ENCODE data around the gene TMOD1. TPM values are rescaled to one million over a fixed set of nuclear protein-coding genes. Genes with fewer than 3 reads are reported as not detected.

The TMOD1 gene
- total RNA-seq, 2 donors from 2014 or later, result 7.0 to 8.0 TPM

DNA sequence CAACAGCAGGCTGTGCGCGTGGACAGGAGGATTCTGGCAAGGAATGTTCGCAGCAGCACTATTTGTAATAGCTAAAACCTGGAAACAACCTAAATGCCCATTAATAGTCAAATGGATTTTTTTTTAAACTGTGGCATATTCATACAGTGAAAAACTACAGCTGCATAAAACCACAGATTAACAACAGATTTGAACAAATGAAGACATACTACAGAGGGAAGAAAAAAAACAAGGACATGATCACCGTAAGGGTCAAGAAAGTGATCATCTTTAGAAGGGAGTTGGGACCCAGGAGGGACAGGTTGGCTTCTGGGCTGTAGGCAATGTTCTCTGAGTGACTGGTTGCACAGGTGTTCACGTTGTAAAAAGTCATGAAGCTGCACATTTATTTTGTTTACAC is 1.2 kb upstream of the TMOD1 start:
- no peaks in the 10 kb centered on the region for H3K36me3 ChIP-seq
- TF ChIP-seq POLR2AphosphoS5 (IDR thresholded peaks at IDR 0.05), result no peak
- intact Hi-C loops (cut with DNase I), result loop anchor here (5.0 kb wide), 2 partner anchors 57 to 97 kb away; no protein-coding TSS in a partner anchor
- H3K9me3 ChIP-seq, result no peaks in the 10 kb centered on the region
- H3K4me3 ChIP-seq, result no peak overlapping the region
- no peak for DNase-seq (ENCODE audit: low spot score)
- H3K27me3 ChIP-seq (replicated peaks; ENCODE audit: insufficient read depth), result no peaks in the 10 kb centered on the region
- H3K4me1 ChIP-seq (replicated peaks), result peaks cover 4% of the 10 kb centered on the region
- H3K27ac ChIP-seq, result no peak overlapping the region
- 57% methylated on average over 5 of the region's 5 CpGs for WGBS

DNA sequence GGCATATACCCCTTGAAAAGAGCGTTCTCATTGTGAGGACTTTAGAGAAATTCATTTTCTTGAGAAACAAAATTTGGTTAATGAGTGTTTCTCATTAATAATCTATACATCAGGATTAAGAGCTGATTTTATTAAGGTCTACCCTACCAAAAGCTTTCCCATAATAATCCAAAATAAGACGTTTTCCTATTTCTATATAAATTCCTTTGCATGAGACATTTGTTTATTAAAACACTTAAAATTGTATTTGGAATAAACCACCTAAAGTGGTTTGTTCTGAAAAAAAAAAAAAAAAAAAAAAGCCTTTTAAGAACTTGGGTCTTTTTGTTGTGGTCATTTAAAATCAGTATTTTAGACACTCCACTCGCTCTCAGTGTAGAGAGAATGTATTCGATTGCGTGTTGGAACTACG is 695 bp upstream of the TMOD1 start:
- intact Hi-C loops (cut with DNase I), result loop anchor here (5.0 kb wide), 2 partner anchors 57 to 97 kb away; no protein-coding TSS in a partner anchor

DNA sequence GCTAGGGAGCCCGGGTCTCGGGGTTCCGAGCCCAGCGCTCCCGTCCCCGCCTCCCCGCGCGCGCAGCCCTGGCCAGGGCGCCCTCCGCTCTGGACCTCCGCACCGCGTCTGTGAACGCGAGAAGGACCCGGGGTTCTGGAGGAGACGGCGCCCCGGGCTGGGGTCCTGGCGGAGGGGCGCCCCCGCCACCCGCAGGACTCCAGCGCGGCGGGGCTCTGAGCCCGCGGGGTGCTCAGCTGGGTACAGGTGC is 431 bp downstream of the TMOD1 start:
- TF ChIP-seq POLR2AphosphoS5 (IDR thresholded peaks at IDR 0.05) (no peak), POLR2A (IDR thresholded peaks at IDR 0.05) (no peak)
- TF ChIP-seq, protein P1, sequence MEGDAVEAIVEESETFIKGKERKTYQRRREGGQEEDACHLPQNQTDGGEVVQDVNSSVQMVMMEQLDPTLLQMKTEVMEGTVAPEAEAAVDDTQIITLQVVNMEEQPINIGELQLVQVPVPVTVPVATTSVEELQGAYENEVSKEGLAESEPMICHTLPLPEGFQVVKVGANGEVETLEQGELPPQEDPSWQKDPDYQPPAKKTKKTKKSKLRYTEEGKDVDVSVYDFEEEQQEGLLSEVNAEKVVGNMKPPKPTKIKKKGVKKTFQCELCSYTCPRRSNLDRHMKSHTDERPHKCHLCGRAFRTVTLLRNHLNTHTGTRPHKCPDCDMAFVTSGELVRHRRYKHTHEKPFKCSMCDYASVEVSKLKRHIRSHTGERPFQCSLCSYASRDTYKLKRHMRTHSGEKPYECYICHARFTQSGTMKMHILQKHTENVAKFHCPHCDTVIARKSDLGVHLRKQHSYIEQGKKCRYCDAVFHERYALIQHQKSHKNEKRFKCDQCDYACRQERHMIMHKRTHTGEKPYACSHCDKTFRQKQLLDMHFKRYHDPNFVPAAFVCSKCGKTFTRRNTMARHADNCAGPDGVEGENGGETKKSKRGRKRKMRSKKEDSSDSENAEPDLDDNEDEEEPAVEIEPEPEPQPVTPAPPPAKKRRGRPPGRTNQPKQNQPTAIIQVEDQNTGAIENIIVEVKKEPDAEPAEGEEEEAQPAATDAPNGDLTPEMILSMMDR (IDR thresholded peaks at IDR 0.05), result no peak
- peak overlapping the region; percentile 72 to 82 for H3K4me3 ChIP-seq
- H3K36me3 ChIP-seq, result no peaks in the 10 kb centered on the region
- H3K27ac ChIP-seq, result peak overlapping the region; percentile 48 to 75
- H3K27me3 ChIP-seq (replicated peaks; ENCODE audit: insufficient read depth), result no peaks in the 10 kb centered on the region
- intact Hi-C loops (cut with DNase I), result loop anchor here (5.0 kb wide), 2 partner anchors 55 to 95 kb away; no protein-coding TSS in a partner anchor
- 0% methylated on average over 23 of the region's 30 CpGs for WGBS
- peaks cover 4% of the 10 kb centered on the region for H3K4me1 ChIP-seq (replicated peaks)
- DNase-seq (ENCODE audit: low spot score), result no peak
- H3K9me3 ChIP-seq, result no peaks in the 10 kb centered on the region

More for the DNA sequence above, 695 bp upstream of the TMOD1 start:
- peak overlapping the region; percentile 30 to 49 for H3K27ac ChIP-seq
- H3K36me3 ChIP-seq, result no peaks in the 10 kb centered on the region
- H3K4me1 ChIP-seq (replicated peaks), result peaks cover 4% of the 10 kb centered on the region
- 14% methylated on average over 6 of the region's 6 CpGs for WGBS
- no peak for DNase-seq (ENCODE audit: low spot score)
- H3K9me3 ChIP-seq, result no peaks in the 10 kb centered on the region
- no peaks in the 10 kb centered on the region for H3K27me3 ChIP-seq (replicated peaks; ENCODE audit: insufficient read depth)
- peak overlapping the region; percentile 72 to 82 for H3K4me3 ChIP-seq
- TF ChIP-seq, protein P1 (IDR thresholded peaks at IDR 0.05), result no peak
- TF ChIP-seq POLR2AphosphoS5 (IDR thresholded peaks at IDR 0.05) (no peak), POLR2A (IDR thresholded peaks at IDR 0.05) (no peak)

DNA sequence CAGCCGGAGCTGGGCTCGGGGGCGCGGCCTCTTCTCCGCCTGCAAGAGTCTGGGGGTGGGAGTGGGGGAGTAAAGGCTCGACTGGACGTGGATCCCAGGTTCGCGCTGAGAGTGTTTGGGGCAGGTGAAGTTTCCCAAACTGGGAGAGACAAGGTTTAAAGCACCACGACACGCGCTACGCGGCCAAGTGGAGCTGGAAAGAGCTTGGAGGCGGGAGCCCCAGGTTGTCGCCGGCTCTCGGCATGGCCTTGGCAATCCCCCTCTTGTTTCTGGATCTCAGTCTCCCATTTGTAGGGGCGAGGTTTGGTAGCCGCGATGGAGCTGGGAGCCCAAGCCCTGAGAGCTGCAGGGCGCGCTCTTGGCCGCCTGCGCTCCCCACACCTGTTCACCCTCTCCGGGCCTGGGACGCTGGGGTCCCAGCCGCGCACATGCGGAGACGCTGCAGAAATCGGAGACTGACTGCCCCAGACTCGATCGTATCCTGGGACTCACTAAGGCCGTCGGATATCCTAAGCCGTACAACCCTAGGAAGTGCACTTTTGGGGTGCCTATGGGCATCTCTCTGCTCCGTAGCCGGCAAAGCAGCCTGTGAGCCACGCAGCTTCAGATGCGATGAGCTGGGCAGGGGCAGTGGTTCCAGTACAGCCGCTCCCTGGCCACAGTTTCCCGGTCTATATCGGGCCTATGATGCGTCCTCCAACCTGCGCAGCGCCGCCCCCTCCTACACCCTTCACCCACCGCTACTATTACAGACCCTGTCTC is 937 bp downstream of the TMOD1 start:
- Histone ChIP-seq H3K27me3 (replicated peaks; ENCODE audit: insufficient read depth) (no peaks in the 10 kb centered on the region), H3K4me3 (peak overlapping the region; percentile 72 to 82), H3K4me1 (replicated peaks) (peaks cover 4% of the 10 kb centered on the region), H3K27ac (peak overlapping the region; percentile 48 to 75), H3K9me3 (no peaks in the 10 kb centered on the region), H3K36me3 (no peaks in the 10 kb centered on the region)
- 3% methylated on average over 39 of the region's 49 CpGs for WGBS
- no peak for DNase-seq (ENCODE audit: low spot score)
- TF ChIP-seq, protein P1 (IDR thresholded peaks at IDR 0.05), result no peak
- TF ChIP-seq POLR2A (IDR thresholded peaks at IDR 0.05), result no peak
- TF ChIP-seq POLR2AphosphoS5 (IDR thresholded peaks at IDR 0.05), result no peak
- intact Hi-C loops (cut with DNase I), result loop anchor here (5.0 kb wide), 2 partner anchors 55 to 95 kb away; no protein-coding TSS in a partner anchor

DNA sequence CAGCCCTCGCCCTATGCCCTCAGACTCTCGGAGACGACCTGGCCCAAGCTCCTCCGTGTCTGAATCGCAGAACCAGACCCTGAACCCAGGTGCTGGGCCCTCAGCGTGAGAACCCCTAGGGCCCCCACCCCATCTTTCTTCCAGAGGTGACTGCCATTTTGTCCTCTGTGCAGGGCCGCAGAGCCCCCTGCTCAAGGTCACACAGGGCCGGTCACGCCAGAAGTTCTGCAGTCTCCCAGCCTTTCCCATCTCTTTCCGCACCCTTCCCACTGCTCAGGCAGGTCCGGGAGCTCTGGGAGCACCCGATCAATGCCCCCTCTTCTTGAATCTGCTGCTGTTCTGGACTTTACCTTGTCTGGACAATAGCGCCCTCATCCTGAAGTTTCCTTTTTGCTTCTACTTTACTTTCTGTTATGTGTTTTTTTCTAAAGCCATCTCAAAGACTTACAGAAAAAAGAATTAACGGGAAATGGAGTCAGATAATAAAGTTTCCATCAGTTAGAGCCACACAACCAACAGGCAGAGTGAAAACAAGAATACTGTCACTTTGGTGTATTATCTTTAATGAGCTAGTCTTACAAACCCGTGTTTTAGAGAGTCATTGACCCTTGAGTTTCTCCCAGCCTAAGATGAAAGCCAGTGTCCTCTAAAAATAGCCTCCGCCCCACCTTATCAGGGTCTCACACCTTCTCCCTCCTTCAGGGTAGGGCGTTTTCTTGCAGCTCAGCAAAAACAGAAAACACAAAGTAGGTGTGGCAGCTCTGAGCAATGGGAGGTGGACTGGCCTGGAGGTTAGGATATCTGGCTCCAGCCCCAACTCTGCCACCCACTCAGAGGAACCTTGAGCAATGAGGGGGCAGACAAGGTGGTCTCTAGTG is 1.8 kb downstream of the TMOD1 start:
- Histone ChIP-seq H3K36me3 (no peaks in the 10 kb centered on the region), H3K9me3 (no peaks in the 10 kb centered on the region), H3K27me3 (replicated peaks; ENCODE audit: insufficient read depth) (no peaks in the 10 kb centered on the region), H3K4me1 (replicated peaks) (peaks cover 4% of the 10 kb centered on the region), H3K4me3 (peak overlapping the region; percentile 72 to 82), H3K27ac (peak overlapping the region; percentile 48 to 75)
- DNase-seq (ENCODE audit: low spot score), result no peak
- intact Hi-C loops (cut with DNase I), result loop anchor here (5.0 kb wide), 2 partner anchors 54 to 94 kb away; no protein-coding TSS in a partner anchor
- TF ChIP-seq POLR2AphosphoS5 (IDR thresholded peaks at IDR 0.05) (no peak), POLR2A (IDR thresholded peaks at IDR 0.05) (no peak)
- TF ChIP-seq, protein P1 (IDR thresholded peaks at IDR 0.05), result no peak
- 45% methylated on average over 16 of the region's 17 CpGs for WGBS
